Epithelial cell of prostate (primary cell): Measurements from ENCODE around the gene SLC5A5.
A peak's percentile ranks its signal among the peaks of the same experiment; 100 is the strongest.

ENCODE experiments used
- DNase-seq: peaks from one replicate; pipeline ENCODE4 v3.0.0-alpha.2; 2011; ENCODE audit warnings: low read depth, low spot score
- H3K27ac ChIP-seq: fragments of 450-650 bp; 2 replicates; pipeline ENCODE4 v1.5.1; 2017; ENCODE audit warnings: mild to moderate bottlenecking

Gene SLC5A5

GRCh38 chr19:17871878-17872250 lies at the start of gene SLC5A5:
SLC5A5 (plus strand) TSS chr19:17871945; CDS start chr19:17872320, 375 bp downstream.
- H3K27ac ChIP-seq = no peak within 1 kb of the TSS
- DNase-seq = no peak

GRCh38 chr19:17824339-17824738 lies 47.4 kb upstream of the SLC5A5 start:
- DNase-seq = no peak
- H3K27ac ChIP-seq = no peak overlapping the region

- H3K27ac ChIP-seq = no peak overlapping the region
- no peak for DNase-seq
These were observed 45.2 kb upstream of the SLC5A5 start for GRCh38 chr19:17826508-17827056.

- peak overlapping the region; percentile 59 for H3K27ac ChIP-seq
- no peak for DNase-seq
These were observed 41.7 kb upstream of the SLC5A5 start for GRCh38 chr19:17829855-17830566.

GRCh38 chr19:17830567-17831418 lies 41.0 kb upstream of the SLC5A5 start:
- peak overlapping the region; percentile 59 for H3K27ac ChIP-seq
- peak; percentile 48 for DNase-seq

- no peak for DNase-seq
- no peak overlapping the region for H3K27ac ChIP-seq
These were observed 40.3 kb upstream of the SLC5A5 start for GRCh38 chr19:17831419-17831888.

GRCh38 chr19:17832443-17833208 lies 39.1 kb upstream of the SLC5A5 start:
- no peak for DNase-seq
- H3K27ac ChIP-seq = no peak overlapping the region

- no peak for DNase-seq
- H3K27ac ChIP-seq = no peak overlapping the region
These were observed 37.2 kb upstream of the SLC5A5 start for GRCh38 chr19:17834350-17835181.

GRCh38 chr19:17835182-17836006 lies 36.4 kb upstream of the SLC5A5 start:
- no peak overlapping the region for H3K27ac ChIP-seq

GRCh38 chr19:17836530-17836929 lies 35.2 kb upstream of the SLC5A5 start:
- no peak for DNase-seq
- no peak overlapping the region for H3K27ac ChIP-seq

More at GRCh38 chr19:17835182-17836006, 36.4 kb upstream of the SLC5A5 start:
- DNase-seq = no peak

GRCh38 chr19:17837972-17838371 lies 33.8 kb upstream of the SLC5A5 start:
- H3K27ac ChIP-seq = no peak overlapping the region
- no peak for DNase-seq

GRCh38 chr19:17840019-17840418 lies 31.7 kb upstream of the SLC5A5 start:
- no peak overlapping the region for H3K27ac ChIP-seq
- DNase-seq = no peak

- H3K27ac ChIP-seq = no peak overlapping the region
- DNase-seq = no peak
These were observed 30.4 kb upstream of the SLC5A5 start for GRCh38 chr19:17841371-17841809.

GRCh38 chr19:17841810-17842662 lies 29.7 kb upstream of the SLC5A5 start:
- no peak overlapping the region for H3K27ac ChIP-seq
- DNase-seq = peak; percentile 34

GRCh38 chr19:17842663-17843291 lies 29.0 kb upstream of the SLC5A5 start:
- no peak for DNase-seq
- no peak overlapping the region for H3K27ac ChIP-seq

- DNase-seq = no peak
- no peak overlapping the region for H3K27ac ChIP-seq
These were observed 28.4 kb upstream of the SLC5A5 start for GRCh38 chr19:17843292-17843827.

- no peak for DNase-seq
- H3K27ac ChIP-seq = no peak overlapping the region
These were observed 27.7 kb upstream of the SLC5A5 start for GRCh38 chr19:17843908-17844490.
